ENCODE data around the gene CLDN8. TPM values are rescaled to one million over a fixed set of nuclear protein-coding genes. Genes with fewer than 3 reads are reported as not detected.

Gene CLDN8
- total and polyA plus RNA-seq, 8 donors = 0.89 to 4.1 (median 2.1) TPM; not detected in 5

Other genes starting within 250 kb of the CLDN8 start
- gene CLDN17, start 49.3 kb downstream of the CLDN8 start, total RNA-seq = not detected
- under 1 TPM in 1 of 3 donors, not detected in 2; 0.40 TPM for gene CLDN17, start 49.3 kb downstream of the CLDN8 start, polyA plus RNA-seq
- not detected for gene KRTAP24-1, start 66.9 kb upstream of the CLDN8 start, total RNA-seq
- gene KRTAP24-1, start 66.9 kb upstream of the CLDN8 start, polyA plus RNA-seq = not detected
- not detected for gene KRTAP25-1, start 73.4 kb upstream of the CLDN8 start, total RNA-seq
- gene KRTAP25-1, start 73.4 kb upstream of the CLDN8 start, polyA plus RNA-seq = not detected
- gene KRTAP26-1, start 104.2 kb upstream of the CLDN8 start, total RNA-seq = not detected
- gene KRTAP26-1, start 104.2 kb upstream of the CLDN8 start, polyA plus RNA-seq = not detected
- gene KRTAP27-1, start 121.6 kb upstream of the CLDN8 start, total RNA-seq = not detected
- gene KRTAP27-1, start 121.6 kb upstream of the CLDN8 start, polyA plus RNA-seq = not detected
- not detected for gene KRTAP23-1, start 132.5 kb upstream of the CLDN8 start, total RNA-seq
- not detected for gene KRTAP23-1, start 132.5 kb upstream of the CLDN8 start, polyA plus RNA-seq
- gene KRTAP13-2, start 156.2 kb upstream of the CLDN8 start, total RNA-seq = not detected
- gene KRTAP13-2, start 156.2 kb upstream of the CLDN8 start, polyA plus RNA-seq = not detected
- not detected for gene KRTAP13-1, start 179.9 kb upstream of the CLDN8 start, total RNA-seq
- not detected for gene KRTAP13-1, start 179.9 kb upstream of the CLDN8 start, polyA plus RNA-seq
- gene KRTAP13-3, start 209.8 kb upstream of the CLDN8 start, total RNA-seq = not detected
- gene KRTAP13-3, start 209.8 kb upstream of the CLDN8 start, polyA plus RNA-seq = not detected
- not detected for gene KRTAP13-4, start 214.1 kb upstream of the CLDN8 start, total RNA-seq
- not detected for gene KRTAP13-4, start 214.1 kb upstream of the CLDN8 start, polyA plus RNA-seq
- not detected for gene KRTAP15-1, start 224.2 kb upstream of the CLDN8 start, total RNA-seq
- not detected for gene KRTAP15-1, start 224.2 kb upstream of the CLDN8 start, polyA plus RNA-seq